IPS DF 6.9 (cell line): Measurements from ENCODE around the gene MAPRE2.

Experiments
- DNase-seq: peaks from one replicate; pipeline ENCODE4 v3.0.0-alpha.2; 2013; ENCODE audit warnings: low read depth, low spot score
- H3K27ac ChIP-seq: one replicate; pipeline ENCODE4 v1.5.1; 2013; ENCODE audit warnings: low read length, control low read depth
- H3K27me3 ChIP-seq: 2 replicates; pipeline ENCODE4 v1.6.1; 2013; ENCODE audit warnings: mild to moderate bottlenecking, low read length; ENCODE audit not compliant: control insufficient read depth, insufficient read depth
- H3K36me3 ChIP-seq: 2 replicates; pipeline ENCODE4 v1.6.1; 2013; ENCODE audit warnings: low read length; ENCODE audit not compliant: control insufficient read depth, insufficient read depth
- H3K4me1 ChIP-seq: 2 replicates; pipeline ENCODE4 v1.6.1; 2013; ENCODE audit warnings: low read length; ENCODE audit not compliant: control insufficient read depth, insufficient read depth
- H3K4me3 ChIP-seq: 2 replicates; pipeline ENCODE4 v1.5.1; 2013; ENCODE audit warnings: mild to moderate bottlenecking, low read length
- H3K9me3 ChIP-seq: 2 replicates; pipeline ENCODE4 v1.6.1; 2013; ENCODE audit warnings: low read length, inconsistent platforms; ENCODE audit not compliant: control insufficient read depth, insufficient read depth
- WGBS: extraction: QIAGEN DNeasy Blood & Tissue Kit; methylation state at CpG from one replicate; pipeline ENCODE4 v1.1.7; 2013; ENCODE audit warnings: mixed read lengths, missing lambda C conversion rate; ENCODE audit not compliant: insufficient read length, insufficient coverage; 5-methylcytosine and 5-hydroxymethylcytosine counted together

Gene MAPRE2

GRCh38 chr18:35060122-35060815 is 19.1 kb downstream of the MAPRE2 start:
- no CpG with 5 or more reads among the region's 9 CpGs for WGBS

GRCh38 chr18:35061336-35061735 is 20.1 kb downstream of the MAPRE2 start:
- WGBS = no CpG with 5 or more reads among the region's 7 CpGs
- Histone ChIP-seq H3K9me3 (no peaks in the 10 kb centered on the region), H3K27me3 (no peaks in the 10 kb centered on the region), H3K27ac (no peak overlapping the region), H3K36me3 (no peaks in the 10 kb centered on the region), H3K4me3 (no peak overlapping the region), H3K4me1 (no peaks in the 10 kb centered on the region; the same call in none of the 2 replicates)
- DNase-seq = no peak

More at GRCh38 chr18:35060122-35060815, 19.1 kb downstream of the MAPRE2 start:
- H3K27me3 ChIP-seq = no peaks in the 10 kb centered on the region
- no peak for DNase-seq
- H3K27ac ChIP-seq = no peak overlapping the region
- no peaks in the 10 kb centered on the region for H3K9me3 ChIP-seq
- H3K36me3 ChIP-seq = no peaks in the 10 kb centered on the region
- H3K4me3 ChIP-seq = no peak overlapping the region
- H3K4me1 ChIP-seq = no peaks in the 10 kb centered on the region; the same call in none of the 2 replicates

- Histone ChIP-seq H3K36me3 (no peaks in the 10 kb centered on the region), H3K27me3 (no peaks in the 10 kb centered on the region), H3K9me3 (no peaks in the 10 kb centered on the region), H3K4me1 (no peaks in the 10 kb centered on the region; the same call in none of the 2 replicates), H3K4me3 (no peak overlapping the region), H3K27ac (no peak overlapping the region)
- DNase-seq = no peak
- no CpG with 5 or more reads among the region's 7 CpGs for WGBS
Observed at GRCh38 chr18:35061804-35062203, 20.6 kb downstream of the MAPRE2 start.

- no CpG with 5 or more reads among the region's 5 CpGs for WGBS
- no peak overlapping the region for H3K4me3 ChIP-seq
- no peaks in the 10 kb centered on the region; the same call in none of the 2 replicates for H3K4me1 ChIP-seq
- no peaks in the 10 kb centered on the region for H3K9me3 ChIP-seq
- H3K36me3 ChIP-seq = no peaks in the 10 kb centered on the region
- no peaks in the 10 kb centered on the region for H3K27me3 ChIP-seq
- H3K27ac ChIP-seq = no peak overlapping the region
- DNase-seq = no peak
Observed at GRCh38 chr18:35062408-35062807, 21.2 kb downstream of the MAPRE2 start.

- Histone ChIP-seq H3K27me3 (no peaks in the 10 kb centered on the region), H3K4me1 (no peaks in the 10 kb centered on the region; the same call in none of the 2 replicates), H3K36me3 (no peaks in the 10 kb centered on the region), H3K4me3 (no peak overlapping the region), H3K9me3 (no peaks in the 10 kb centered on the region), H3K27ac (no peak overlapping the region)
- no peak for DNase-seq
- no CpG with 5 or more reads among the region's 4 CpGs for WGBS
Observed at GRCh38 chr18:35063875-35064690, 22.9 kb downstream of the MAPRE2 start.

GRCh38 chr18:35067454-35067853 is 26.2 kb downstream of the MAPRE2 start:
- WGBS = no CpG with 5 or more reads among the region's 4 CpGs
- Histone ChIP-seq H3K9me3 (no peaks in the 10 kb centered on the region), H3K4me1 (no peaks in the 10 kb centered on the region), H3K27ac (no peak overlapping the region), H3K27me3 (no peaks in the 10 kb centered on the region), H3K36me3 (no peaks in the 10 kb centered on the region), H3K4me3 (no peak overlapping the region)
- no peak for DNase-seq

GRCh38 chr18:35071819-35072247 is 30.6 kb downstream of the MAPRE2 start:
- no peak overlapping the region for H3K4me3 ChIP-seq
- DNase-seq = no peak
- whole genome bisulfite sequencing = no CpG with 5 or more reads among the region's 3 CpGs

GRCh38 chr18:35072616-35073015 is 31.4 kb downstream of the MAPRE2 start:
- no peak for DNase-seq
- Histone ChIP-seq H3K4me3 (no peak overlapping the region), H3K36me3 (no peaks in the 10 kb centered on the region), H3K27ac (no peak overlapping the region), H3K27me3 (no peaks in the 10 kb centered on the region), H3K9me3 (no peaks in the 10 kb centered on the region), H3K4me1 (no peaks in the 10 kb centered on the region)
- no CpG with 5 or more reads among the region's 2 CpGs for WGBS

More at GRCh38 chr18:35071819-35072247, 30.6 kb downstream of the MAPRE2 start:
- Histone ChIP-seq H3K27ac (no peak overlapping the region), H3K9me3 (no peaks in the 10 kb centered on the region), H3K36me3 (no peaks in the 10 kb centered on the region), H3K27me3 (no peaks in the 10 kb centered on the region), H3K4me1 (no peaks in the 10 kb centered on the region)

GRCh38 chr18:35073186-35074105 is 32.2 kb downstream of the MAPRE2 start:
- no peaks in the 10 kb centered on the region for H3K9me3 ChIP-seq
- no peak overlapping the region for H3K4me3 ChIP-seq
- H3K4me1 ChIP-seq = no peaks in the 10 kb centered on the region
- no CpG with 5 or more reads among the region's 3 CpGs for WGBS
- H3K27ac ChIP-seq = no peak overlapping the region
- H3K27me3 ChIP-seq = no peaks in the 10 kb centered on the region
- H3K36me3 ChIP-seq = no peaks in the 10 kb centered on the region
- no peak for DNase-seq

GRCh38 chr18:35074581-35074980 is 33.4 kb downstream of the MAPRE2 start:
- DNase-seq = no peak
- WGBS = no CpG with 5 or more reads among the region's 1 CpG
- no peaks in the 10 kb centered on the region for H3K4me1 ChIP-seq
- H3K27me3 ChIP-seq = no peaks in the 10 kb centered on the region
- H3K4me3 ChIP-seq = no peak overlapping the region
- no peaks in the 10 kb centered on the region for H3K9me3 ChIP-seq
- no peaks in the 10 kb centered on the region for H3K36me3 ChIP-seq
- no peak overlapping the region for H3K27ac ChIP-seq
